ENCODE results near the gene AGPS. TPM values are rescaled to one million over a fixed set of nuclear protein-coding genes. Genes with fewer than 3 reads are reported as not detected.
A peak's percentile ranks its signal among the peaks of the same experiment; 100 is the strongest.
"Not testable (repeated sequence)": the region's sequence is repeated elsewhere in the genome, so short reads cannot be mapped to it uniquely, and the experiment has no call there.

AGPS gene
- polyA plus RNA-seq (ENCODE audit: insufficient read length): 50.5 TPM
- long read RNA-seq, donor 1, full-length matches to known transcripts: 6 of 15 reads
- long read RNA-seq, donor 1, partial matches to known transcripts: 9 of 15 reads
- long read RNA-seq, donor 1, other reads (novel, unspliced or antisense): 0 of 15 reads
- long read RNA-seq, donor 2, full-length matches to known transcripts: 3 of 3 reads
- long read RNA-seq, donor 2, partial matches to known transcripts: 0 of 3 reads
- long read RNA-seq, donor 2, other reads (novel, unspliced or antisense): 0 of 3 reads
- long read RNA-seq, donor 3, full-length matches to known transcripts: 4 of 4 reads
- long read RNA-seq, donor 3, partial matches to known transcripts: 0 of 4 reads
- long read RNA-seq, donor 3, other reads (novel, unspliced or antisense): 0 of 4 reads
- long read RNA-seq, donor 4: 0 reads
- long read RNA-seq, donor 5, full-length matches to known transcripts: 5 of 5 reads
- long read RNA-seq, donor 5, partial matches to known transcripts: 0 of 5 reads
- long read RNA-seq, donor 5, other reads (novel, unspliced or antisense): 0 of 5 reads
- long read RNA-seq, donor 6, full-length matches to known transcripts: 8 of 8 reads
- long read RNA-seq, donor 6, partial matches to known transcripts: 0 of 8 reads
- long read RNA-seq, donor 6, other reads (novel, unspliced or antisense): 0 of 8 reads
- long read RNA-seq, donor 7, full-length matches to known transcripts: 10 of 26 reads
- long read RNA-seq, donor 7, partial matches to known transcripts: 16 of 26 reads
- long read RNA-seq, donor 7, other reads (novel, unspliced or antisense): 0 of 26 reads
- long read RNA-seq, donor 8, full-length matches to known transcripts: 3 of 33 reads
- long read RNA-seq, donor 8, partial matches to known transcripts: 30 of 33 reads
- long read RNA-seq, donor 8, other reads (novel, unspliced or antisense): 0 of 33 reads

- peak; percentile 63 for DNase-seq
Observed at GRCh38 chr2:177392373-177393202, at the start of gene AGPS. Gene AGPS, plus strand, starts transcription at chr2:177392773. Its CDS starts 17 bp downstream, at chr2:177392790.

DNA sequence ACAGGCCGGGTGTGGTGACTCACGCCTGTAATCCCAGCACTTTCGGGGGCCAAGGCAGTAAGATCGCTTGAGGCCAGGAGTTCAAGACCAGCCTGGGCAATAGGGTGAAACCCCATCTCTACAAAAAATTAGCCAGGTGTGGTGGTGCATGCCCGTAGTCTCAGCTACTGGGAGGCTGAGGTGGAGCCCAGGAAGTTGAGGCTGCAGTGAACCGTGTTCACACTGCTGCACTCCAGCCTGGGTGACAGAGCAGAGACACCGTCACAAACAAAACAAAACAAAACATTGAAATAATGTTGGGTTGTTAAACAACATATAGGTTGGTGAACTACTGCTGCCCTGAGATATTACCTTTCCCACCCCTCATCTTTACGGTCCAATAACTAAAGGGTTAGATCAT, 48.8 kb upstream of the AGPS start:
- DNase-seq: no peak

DNA sequence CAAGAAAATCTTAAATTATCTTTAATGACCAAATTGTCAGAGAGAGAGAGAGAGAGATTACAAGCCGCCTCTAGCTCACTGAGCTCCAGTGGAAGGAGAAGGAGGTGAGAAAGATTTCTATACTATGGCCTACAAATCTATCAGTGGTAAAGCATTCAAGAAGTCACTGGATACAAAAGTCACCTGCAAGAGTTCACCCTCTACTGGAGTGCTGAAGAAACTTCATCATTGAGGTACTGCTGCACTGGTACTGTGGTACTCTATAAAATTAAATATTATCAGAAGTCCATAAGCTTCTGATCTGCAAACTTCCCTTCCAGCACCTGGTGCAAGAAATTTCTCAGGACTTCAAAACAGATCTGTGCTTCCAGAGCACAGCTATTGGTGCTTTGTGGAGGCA, 48.3 kb upstream of the AGPS start:
- DNase-seq: no peak

DNA sequence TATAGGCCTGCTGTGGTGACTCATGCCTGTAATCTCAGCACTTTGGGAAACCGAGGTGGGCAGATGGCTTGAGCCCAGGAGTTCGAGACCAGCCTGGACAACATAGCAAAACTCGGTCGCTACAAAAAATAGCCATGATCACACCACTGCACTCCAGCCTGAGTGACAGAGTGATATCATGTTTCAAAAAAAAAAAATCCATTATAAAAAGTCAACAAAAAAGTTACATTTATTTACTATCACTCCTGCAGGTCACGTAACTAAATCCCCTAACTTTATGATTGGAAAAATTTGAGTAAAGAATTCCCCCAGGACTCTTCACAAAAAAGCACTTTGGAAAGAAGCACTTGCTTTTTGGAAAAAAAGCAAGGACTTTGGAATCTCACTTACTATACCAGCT, 46.4 kb upstream of the AGPS start:
- no peak for DNase-seq

DNA sequence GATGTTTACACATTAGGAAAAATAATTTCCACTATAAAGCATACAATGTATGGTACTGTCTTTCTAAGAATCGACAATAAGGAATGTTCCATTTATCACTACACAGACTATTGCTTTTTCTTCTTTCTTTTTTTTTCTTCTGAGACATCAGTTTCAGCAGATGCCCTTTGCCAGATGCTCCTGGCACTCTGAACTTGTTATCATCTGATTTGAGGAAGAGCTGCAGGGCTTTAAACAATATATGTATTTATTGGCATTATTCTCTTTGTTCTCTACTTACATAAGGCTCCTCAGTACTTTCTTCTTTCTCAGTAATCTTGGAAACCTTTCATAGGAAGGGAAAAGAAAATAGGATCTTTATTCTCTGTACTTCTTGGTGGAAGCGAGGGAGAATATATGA, 45.0 kb upstream of the AGPS start:
- no peak for DNase-seq

GRCh38 chr2:177348118-177348654, 44.4 kb upstream of the AGPS start:
- DNase-seq: no peak

- no peak for DNase-seq
Observed at GRCh38 chr2:177348733-177349693, 43.6 kb upstream of the AGPS start.

DNA sequence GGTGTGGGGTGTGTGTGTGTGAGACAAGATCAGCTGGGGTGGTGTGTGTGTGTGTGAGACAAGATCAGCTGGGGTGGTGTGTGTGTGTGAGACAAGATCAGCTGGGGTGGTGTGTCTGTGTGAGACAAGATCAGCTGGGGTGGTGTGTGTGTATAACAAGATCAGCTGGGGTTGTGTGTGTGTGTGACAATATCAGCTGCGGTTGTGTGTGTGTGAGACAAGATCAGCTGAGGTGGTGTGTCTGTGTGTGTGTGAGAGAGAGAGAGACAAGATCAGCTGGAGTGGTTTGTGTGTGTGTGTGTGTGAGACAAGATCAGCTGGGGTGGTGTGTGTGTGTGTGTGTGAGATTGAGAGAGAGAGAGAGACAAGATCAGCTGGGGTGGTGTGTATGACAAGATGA, 41.9 kb upstream of the AGPS start:
- not testable (repeated sequence) for DNase-seq

GRCh38 chr2:177351121-177351520, 41.5 kb upstream of the AGPS start:
- not testable (repeated sequence) for DNase-seq

GRCh38 chr2:177352441-177353186, 40.0 kb upstream of the AGPS start:
- DNase-seq: no peak

GRCh38 chr2:177353187-177353478, 39.4 kb upstream of the AGPS start:
- no peak for DNase-seq

DNA sequence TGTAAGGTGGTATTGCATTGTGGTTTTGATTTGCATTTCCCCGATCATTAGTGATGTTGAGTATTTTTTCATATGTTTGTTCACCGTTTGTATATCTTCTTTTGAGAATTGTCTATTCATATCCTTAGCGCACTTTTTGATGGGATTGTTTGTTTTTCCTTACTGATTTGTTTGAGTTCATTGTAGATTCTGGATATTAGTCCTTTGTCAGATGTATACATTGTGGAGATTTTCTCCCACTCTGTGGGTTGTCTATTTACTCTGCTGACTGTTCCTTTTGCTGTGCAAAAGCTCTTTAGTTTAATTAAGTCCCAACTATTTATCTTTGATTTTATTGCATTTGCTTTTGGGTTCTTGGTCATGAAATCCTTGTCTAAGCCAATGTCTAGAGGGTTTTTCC, 38.0 kb upstream of the AGPS start:
- DNase-seq: not testable (repeated sequence)

DNA sequence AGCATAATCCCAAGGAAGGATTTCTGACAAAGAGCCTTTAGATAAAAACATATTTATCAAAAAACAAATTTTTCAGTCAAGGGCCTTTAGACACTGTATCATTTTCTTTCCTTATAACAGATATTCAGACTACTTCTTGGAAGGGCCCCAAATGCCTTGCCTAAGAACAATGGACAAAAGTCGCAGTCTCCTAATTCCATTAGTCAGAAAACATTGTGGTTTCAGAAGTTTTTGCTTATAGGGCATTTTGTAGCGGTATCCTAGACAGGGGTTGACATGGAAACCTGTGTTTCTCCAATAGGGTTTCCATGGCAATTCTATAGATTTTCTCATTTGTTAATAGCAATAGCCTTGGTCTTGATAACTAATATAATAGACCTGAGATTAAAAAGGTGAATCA, 36.7 kb upstream of the AGPS start:
- no peak for DNase-seq

- no peak for DNase-seq
Observed at GRCh38 chr2:177359836-177360595, 32.6 kb upstream of the AGPS start.

DNA sequence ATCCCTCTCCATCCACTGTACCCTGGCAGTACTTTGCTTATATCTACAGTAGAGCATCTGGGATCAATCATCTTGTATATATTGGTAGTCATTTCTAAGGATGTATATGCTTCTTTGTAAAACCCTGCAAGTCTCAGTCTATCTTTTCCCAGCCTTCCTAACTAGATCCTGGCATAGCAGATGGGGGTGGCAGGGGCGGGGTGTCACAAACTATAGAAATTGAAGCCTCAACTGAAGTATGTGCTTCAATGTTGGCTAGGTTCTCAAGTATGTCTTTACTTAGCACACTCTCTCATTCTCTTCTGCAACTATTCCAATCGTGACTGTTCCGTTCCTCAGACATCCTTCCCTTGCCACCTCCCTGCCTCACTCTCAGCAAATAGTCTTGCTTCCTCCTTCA, 30.1 kb upstream of the AGPS start:
- DNase-seq: no peak

DNA sequence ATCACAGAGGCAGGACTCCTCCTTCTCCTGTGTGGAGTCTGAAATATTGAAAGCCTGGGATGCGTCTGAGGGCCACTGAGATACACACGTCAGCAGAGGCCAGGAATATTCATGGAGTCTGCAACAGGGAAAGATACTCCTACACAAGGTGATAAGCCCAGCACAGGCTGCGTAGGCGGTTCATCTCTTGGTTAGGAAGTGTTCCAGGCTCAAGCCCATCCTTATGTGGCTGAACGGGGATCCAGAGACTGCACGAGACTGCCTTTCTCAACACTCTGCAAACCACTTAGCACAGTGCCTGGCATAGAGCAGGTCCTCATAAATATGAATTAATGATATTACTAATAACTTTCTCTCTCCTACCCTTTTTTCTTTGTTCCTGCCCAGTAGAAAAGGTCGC, 29.2 kb upstream of the AGPS start:
- DNase-seq: no peak

DNA sequence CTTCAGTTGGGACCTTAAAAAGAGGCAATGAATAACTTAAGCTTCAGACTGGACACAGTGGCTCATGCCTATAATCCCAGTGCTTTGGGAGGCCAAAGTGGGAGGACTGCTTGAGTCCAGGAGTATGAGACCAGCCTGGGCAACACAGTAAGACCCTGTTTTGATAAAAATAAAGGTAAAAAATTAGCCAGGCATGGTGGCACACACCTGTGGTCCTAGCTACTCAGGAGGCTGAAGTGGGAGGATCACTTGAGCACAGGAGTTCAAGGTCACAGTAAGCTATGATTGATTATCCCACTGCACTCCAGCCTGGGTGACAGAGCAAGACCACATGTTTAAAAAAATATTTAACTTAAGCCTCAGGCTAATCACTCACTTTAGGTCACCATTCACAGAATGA, 26.8 kb upstream of the AGPS start:
- not testable (repeated sequence) for DNase-seq

DNA sequence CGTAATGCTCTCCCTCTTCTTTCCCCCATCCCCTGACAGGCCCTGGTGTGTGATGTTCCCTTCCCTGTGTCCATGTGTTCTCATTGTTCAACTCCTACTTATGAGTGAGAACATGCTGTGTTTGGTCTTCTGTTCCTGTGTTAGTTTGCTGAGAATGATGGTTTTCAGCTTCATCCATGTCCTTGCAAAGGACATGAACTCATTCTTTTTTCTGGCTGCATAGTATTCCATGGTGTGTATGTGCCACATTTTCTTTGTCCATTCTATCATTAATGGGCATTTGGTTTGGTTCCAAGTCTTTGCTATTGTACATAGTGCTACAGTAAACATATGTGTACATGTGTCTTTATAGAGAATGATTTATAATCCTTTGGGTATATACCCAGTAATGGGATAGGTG, 24.6 kb upstream of the AGPS start:
- DNase-seq: not testable (repeated sequence)

- DNase-seq: no peak
Observed at GRCh38 chr2:177379354-177379753, 13.2 kb upstream of the AGPS start.
